Right ventricle myocardium superior (tissue), 1 donor: ENCODE data around the gene ERAS. TPM values are rescaled to one million over a fixed set of nuclear protein-coding genes. Genes with fewer than 3 reads are reported as not detected.

Experiments used
- total RNA-seq: library from RNA; stranded (reverse); fragmentation: NEBNext Ultra II Directional; extraction: Animal tissue kit (Norgen Biotek cat#: 25700); gene quantifications from one replicate; pipeline ENCODE4 v1.2.1, GENCODE V29; 2021
- donor health status: DM: no; HTN: yes; CAD: no; lungs with severe emphysema.

Gene ERAS
- total RNA-seq, 1 donor from 2014 or later = not detected

Other genes starting within 250 kb of the ERAS start
- 173 TPM for gene WDR13, start 229.0 kb upstream of the ERAS start, total RNA-seq
- 4.0 TPM for gene WAS, start 142.7 kb upstream of the ERAS start, total RNA-seq
- 2.3 TPM for gene SUV39H1, start 129.8 kb upstream of the ERAS start, total RNA-seq
- gene GLOD5, start 64.8 kb upstream of the ERAS start, total RNA-seq = not detected
- 0.13 TPM for gene GATA1, start 39.9 kb upstream of the ERAS start, total RNA-seq
- gene HDAC6, start 24.4 kb upstream of the ERAS start, total RNA-seq = 35.3 TPM
- gene PCSK1N, start 9.1 kb downstream of the ERAS start, total RNA-seq = 0.30 TPM
- 79.7 TPM for gene TIMM17B, start 71.3 kb downstream of the ERAS start, total RNA-seq
- gene PQBP1, start 71.4 kb downstream of the ERAS start, total RNA-seq = 56.2 TPM
- gene SLC35A2, start 85.1 kb downstream of the ERAS start, total RNA-seq = 12.9 TPM
- 3.0 TPM for gene PIM2, start 92.5 kb downstream of the ERAS start, total RNA-seq
- 16.7 TPM for gene OTUD5, start 131.1 kb downstream of the ERAS start, total RNA-seq
- gene KCND1, start 145.3 kb downstream of the ERAS start, total RNA-seq = 0.38 TPM
- 17.7 TPM for gene GRIPAP1, start 175.8 kb downstream of the ERAS start, total RNA-seq
- gene TFE3, start 216.8 kb downstream of the ERAS start, total RNA-seq = 19.3 TPM
- 1.2 TPM for gene CCDC120, start 232.5 kb downstream of the ERAS start, total RNA-seq
- gene PRAF2, start 247.5 kb downstream of the ERAS start, total RNA-seq = 6.9 TPM